Keratinocyte (primary cell): ENCODE measurements around the gene RASA3.
"Not testable (repeated sequence)": the region's sequence is repeated elsewhere in the genome, so short reads cannot be mapped to it uniquely, and the experiment has no call there.

Experiments
- EZH2 ChIP-seq: IDR thresholded peaks from one replicate; pipeline ENCODE4 v1.6.1; 2012; ENCODE audit warnings: inconsistent platforms, mild to moderate bottlenecking, low read length, moderate library complexity
- TF ChIP-seq, protein P1 (sequence below), 3 experiments: IDR thresholded peaks in 1 of 3; conservative IDR thresholded peaks in 1 of 3; optimal IDR thresholded peaks in 1 of 3; 2 replicates in 2 of 3; 3 replicates in 1 of 3; pipeline versions ENCODE3 to v1.5.1; 2011; ENCODE audit warnings: low read length in 3 of 3, mild to moderate bottlenecking in 3 of 3, moderate library complexity in 2 of 3, control low read depth in 1 of 3, inconsistent platforms in 1 of 3; ENCODE audit not compliant: insufficient read depth in 2 of 3; ENCODE audit errors: extremely low read depth in 1 of 3

DNA sequence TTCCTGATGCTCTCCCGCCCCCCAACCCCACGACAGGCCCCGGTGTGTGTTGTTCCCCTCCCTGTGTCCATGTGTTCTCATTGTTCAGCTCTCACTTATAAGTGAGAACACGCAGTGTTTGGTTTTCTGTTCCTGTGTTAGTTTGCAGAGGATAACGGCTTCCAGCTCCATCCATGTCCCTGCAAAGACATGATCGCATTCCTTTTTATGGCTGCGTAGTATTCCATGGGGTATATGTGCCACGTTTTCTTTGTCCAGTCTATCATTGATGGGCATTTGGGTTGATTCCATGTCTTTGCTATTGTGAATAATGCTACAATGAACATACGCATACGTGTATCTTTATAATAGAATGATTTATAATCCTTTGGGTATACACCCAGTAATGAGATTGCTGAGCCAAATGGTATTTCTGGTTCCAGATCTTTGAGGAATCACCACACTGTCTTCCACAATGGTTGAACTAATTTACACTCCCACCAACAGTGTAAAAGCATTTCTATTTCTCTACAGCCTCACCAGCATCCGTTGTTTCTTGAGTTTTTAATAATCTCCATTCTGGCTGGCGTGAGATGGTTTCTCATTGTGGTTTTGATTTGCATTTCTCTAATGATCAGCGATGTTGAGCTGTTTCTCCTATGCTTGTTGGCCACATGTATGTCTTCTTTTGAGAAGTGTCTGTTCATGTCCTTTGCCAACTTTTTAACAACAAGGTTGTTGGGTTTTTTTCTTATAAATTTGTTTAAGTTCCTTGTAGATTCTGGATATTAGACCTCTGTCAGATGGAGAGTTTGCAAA is 26.6 kb upstream of the RASA3 start:
- TF ChIP-seq EZH2, result not testable (repeated sequence)
- TF ChIP-seq, protein P1, sequence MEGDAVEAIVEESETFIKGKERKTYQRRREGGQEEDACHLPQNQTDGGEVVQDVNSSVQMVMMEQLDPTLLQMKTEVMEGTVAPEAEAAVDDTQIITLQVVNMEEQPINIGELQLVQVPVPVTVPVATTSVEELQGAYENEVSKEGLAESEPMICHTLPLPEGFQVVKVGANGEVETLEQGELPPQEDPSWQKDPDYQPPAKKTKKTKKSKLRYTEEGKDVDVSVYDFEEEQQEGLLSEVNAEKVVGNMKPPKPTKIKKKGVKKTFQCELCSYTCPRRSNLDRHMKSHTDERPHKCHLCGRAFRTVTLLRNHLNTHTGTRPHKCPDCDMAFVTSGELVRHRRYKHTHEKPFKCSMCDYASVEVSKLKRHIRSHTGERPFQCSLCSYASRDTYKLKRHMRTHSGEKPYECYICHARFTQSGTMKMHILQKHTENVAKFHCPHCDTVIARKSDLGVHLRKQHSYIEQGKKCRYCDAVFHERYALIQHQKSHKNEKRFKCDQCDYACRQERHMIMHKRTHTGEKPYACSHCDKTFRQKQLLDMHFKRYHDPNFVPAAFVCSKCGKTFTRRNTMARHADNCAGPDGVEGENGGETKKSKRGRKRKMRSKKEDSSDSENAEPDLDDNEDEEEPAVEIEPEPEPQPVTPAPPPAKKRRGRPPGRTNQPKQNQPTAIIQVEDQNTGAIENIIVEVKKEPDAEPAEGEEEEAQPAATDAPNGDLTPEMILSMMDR (optimal IDR thresholded peaks at IDR 0.05 in 1 of 3, IDR thresholded peaks at IDR 0.05 in 1 of 3, conservative IDR thresholded peaks at IDR 0.05 in 1 of 3; ENCODE audit: extremely low read depth in 1 of 3, insufficient read depth in 2 of 3, low read length in 3 of 3), result not testable (repeated sequence)
